AG09319 (cell line): ENCODE results near the gene FRMD3.

ENCODE experiments used
- DNase-seq: peaks from one replicate; pipeline ENCODE4 v3.0.0-alpha.2; 2010; ENCODE audit warnings: low read depth; ENCODE audit errors: extremely low read depth
- TF ChIP-seq, protein P1 (sequence below): IDR thresholded peaks from 2 replicates; pipeline ENCODE4 v1.5.1; 2011; ENCODE audit warnings: low read depth, mild to moderate bottlenecking, inconsistent platforms, low read length, moderate library complexity

The FRMD3 gene

DNA sequence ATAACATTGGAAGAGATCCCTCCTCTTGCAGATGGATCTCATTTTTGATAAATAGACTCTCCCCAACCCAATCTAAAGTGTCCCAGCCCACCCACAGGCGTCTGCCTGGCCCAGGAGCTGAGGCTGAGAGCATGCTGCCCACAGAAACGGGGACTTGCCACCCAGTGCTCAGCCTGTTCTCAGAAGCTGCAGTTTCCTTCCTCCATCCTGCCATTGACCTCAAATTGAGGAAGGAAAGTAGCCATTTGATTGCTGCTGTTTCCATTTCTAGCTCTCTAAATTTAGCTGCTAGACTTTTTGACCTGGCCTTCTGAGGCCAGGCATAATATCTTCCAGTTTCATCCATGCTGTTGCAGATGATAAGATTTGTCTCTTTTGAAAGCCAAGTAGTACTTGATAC, 31.1 kb upstream of the FRMD3 start:
- DNase-seq: no peak
- TF ChIP-seq, protein P1, sequence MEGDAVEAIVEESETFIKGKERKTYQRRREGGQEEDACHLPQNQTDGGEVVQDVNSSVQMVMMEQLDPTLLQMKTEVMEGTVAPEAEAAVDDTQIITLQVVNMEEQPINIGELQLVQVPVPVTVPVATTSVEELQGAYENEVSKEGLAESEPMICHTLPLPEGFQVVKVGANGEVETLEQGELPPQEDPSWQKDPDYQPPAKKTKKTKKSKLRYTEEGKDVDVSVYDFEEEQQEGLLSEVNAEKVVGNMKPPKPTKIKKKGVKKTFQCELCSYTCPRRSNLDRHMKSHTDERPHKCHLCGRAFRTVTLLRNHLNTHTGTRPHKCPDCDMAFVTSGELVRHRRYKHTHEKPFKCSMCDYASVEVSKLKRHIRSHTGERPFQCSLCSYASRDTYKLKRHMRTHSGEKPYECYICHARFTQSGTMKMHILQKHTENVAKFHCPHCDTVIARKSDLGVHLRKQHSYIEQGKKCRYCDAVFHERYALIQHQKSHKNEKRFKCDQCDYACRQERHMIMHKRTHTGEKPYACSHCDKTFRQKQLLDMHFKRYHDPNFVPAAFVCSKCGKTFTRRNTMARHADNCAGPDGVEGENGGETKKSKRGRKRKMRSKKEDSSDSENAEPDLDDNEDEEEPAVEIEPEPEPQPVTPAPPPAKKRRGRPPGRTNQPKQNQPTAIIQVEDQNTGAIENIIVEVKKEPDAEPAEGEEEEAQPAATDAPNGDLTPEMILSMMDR: no peak

DNA sequence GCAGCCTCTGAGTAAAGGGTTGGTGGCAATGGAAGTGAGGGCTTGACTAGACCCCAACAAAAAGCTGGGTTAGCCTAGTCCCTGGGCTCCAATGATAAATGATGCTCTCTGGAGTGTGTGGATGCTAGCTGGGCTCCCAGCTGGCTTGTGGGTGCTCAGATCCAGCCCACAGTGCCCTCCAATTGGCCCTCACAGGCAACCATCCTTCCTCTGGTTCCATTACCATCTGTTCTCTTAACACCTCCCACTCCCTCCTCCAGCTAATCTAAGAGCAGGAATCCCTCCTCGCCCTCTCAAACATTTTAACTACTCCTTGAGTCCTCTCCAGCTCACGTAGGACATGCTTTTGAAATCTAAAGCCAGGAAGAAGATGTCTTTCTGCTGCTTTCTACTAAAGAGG, 25.2 kb upstream of the FRMD3 start:
- TF ChIP-seq, protein P1: no peak
- DNase-seq: no peak

DNA sequence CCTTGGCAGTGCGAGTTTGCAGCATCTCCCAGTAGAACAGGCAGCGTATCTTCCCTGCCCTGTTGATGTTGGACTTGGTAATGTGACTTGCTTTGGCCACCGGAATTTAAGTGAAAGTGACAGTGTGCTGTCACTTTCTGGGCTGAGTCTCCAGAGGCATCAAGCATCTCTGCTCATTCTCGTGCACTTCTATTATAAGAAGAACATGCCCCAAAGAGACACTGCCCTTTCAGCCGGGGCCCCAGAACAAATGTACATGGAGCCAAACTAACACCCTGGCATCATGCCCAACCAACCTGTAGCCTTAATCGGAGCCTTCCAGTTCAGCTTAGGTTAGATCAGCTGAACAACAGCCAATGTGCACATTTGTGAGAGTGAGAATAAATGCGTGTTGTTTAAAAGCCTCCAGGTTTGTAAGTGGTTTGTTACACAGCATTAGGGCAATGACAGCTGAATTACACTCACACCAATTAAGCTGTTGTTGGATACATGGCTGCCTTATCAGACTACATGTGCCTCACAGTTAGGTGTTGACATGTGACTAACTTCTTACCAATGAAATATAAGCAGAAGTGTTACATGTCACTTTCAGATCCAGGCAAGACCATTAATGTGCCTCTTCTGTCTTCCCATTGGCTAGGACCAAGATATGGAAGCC, 22.1 kb upstream of the FRMD3 start:
- DNase-seq: no peak
- TF ChIP-seq, protein P1: no peak

DNA sequence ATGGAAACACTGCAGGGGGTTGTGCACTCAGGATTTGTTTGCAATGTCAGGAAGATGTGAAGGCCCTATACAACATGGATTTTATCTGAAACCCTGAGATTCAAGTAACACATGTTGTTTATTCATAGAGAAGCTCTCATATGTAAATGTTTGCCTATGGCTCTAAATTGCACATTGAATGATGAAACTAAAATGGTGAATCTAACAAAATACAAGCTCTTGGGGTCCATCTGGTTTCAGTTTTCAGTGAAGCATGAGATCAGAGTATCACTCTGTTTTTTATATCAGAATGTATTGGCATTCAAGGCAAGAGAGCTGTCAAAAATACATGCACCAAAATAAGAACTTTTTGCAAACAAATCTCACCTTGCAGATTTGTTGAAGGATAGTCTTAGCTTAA, 19.6 kb upstream of the FRMD3 start:
- TF ChIP-seq, protein P1: no peak
- no peak for DNase-seq

GRCh38 chr9:83557317-83557716, 19.1 kb upstream of the FRMD3 start:
- TF ChIP-seq, protein P1: no peak
- DNase-seq: no peak

GRCh38 chr9:83554278-83554677, 16.1 kb upstream of the FRMD3 start:
- DNase-seq: no peak
- TF ChIP-seq, protein P1: no peak

- peak; percentile 71 for DNase-seq
- TF ChIP-seq, protein P1: peak; percentile 80
Measured at GRCh38 chr9:83544002-83544698, 5.9 kb upstream of the FRMD3 start.
